Right atrium auricular region (tissue), 2 donors: ENCODE data around the gene SCGB1D4. TPM values are rescaled to one million over a fixed set of nuclear protein-coding genes. Genes with fewer than 3 reads are reported as not detected.
"Not testable (repeated sequence)": the region's sequence is repeated elsewhere in the genome, so short reads cannot be mapped to it uniquely, and the experiment has no call there.

ENCODE experiments used
- DNase-seq: peaks from one replicate; pipeline ENCODE4 v3.0.0-alpha.2; 2019; ENCODE audit warnings: low spot score
- H3K27ac ChIP-seq, 2 donors: fragments of 200-600 bp; sonication (generic); 1 replicate in 1 of 2; 2 replicates in 1 of 2; pipeline ENCODE4 v1.5.1; 2016 to 2019
- H3K27me3 ChIP-seq, 2 donors: fragments of 200-600 bp; sonication (generic); one replicate each; pipeline versions ENCODE4 v1.5.1 to v1.6.0; 2017 to 2019
- H3K36me3 ChIP-seq: fragments of 200-600 bp; sonication (generic); one replicate; pipeline ENCODE4 v1.5.1; 2016
- H3K4me1 ChIP-seq, 2 donors: fragments of 200-600 bp; sonication (generic); one replicate each; pipeline versions ENCODE4 v1.5.1 to v1.6.0; 2017 to 2019
- H3K4me3 ChIP-seq, 2 donors: fragments of 200-600 bp; sonication (generic); 1 replicate in 1 of 2; 2 replicates in 1 of 2; pipeline ENCODE4 v1.5.1; 2017 to 2019; ENCODE audit warnings: mild to moderate bottlenecking in 1 of 2, moderate library complexity in 1 of 2
- H3K9me3 ChIP-seq, 2 donors: fragments of 200-600 bp; sonication (generic); one replicate each; pipeline ENCODE4 v1.5.1; 2019
- total RNA-seq, 2 donors: library from RNA; depleted of rRNA; stranded (reverse); fragments of >200 nt; gene quantifications; one replicate each; pipeline ENCODE4 v1.1.0, GENCODE V29; 2016
- TF ChIP-seq, protein P1 (sequence below), 2 donors: fragments of 200-600 bp; sonication (generic); IDR thresholded peaks; one replicate each; pipeline ENCODE4 v1.5.1; 2019; ENCODE audit warnings: antibody characterized with exemption in 2 of 2

The SCGB1D4 gene, protein sequence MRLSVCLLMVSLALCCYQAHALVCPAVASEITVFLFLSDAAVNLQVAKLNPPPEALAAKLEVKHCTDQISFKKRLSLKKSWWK
- total RNA-seq: not detected

DNA sequence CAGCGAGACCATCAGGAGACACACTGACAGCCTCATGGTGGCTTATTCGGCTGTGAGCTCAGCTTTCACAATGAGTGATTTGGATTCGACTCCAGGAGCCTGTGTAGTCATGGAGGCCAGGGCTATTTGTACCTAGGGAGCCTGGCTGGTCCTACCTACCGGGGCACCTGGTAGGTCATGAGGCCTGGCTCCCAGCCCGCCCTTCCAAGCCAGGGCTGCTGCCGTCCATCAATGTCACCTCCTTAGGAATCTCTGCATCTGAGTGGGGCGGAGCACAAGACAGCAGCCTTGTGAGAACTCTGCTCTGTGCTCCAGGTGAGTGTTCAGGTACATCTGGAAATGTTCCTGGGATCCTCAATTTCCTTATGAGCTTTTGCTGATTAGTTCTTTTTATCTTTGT is at the start of gene SCGB1D4:
TSS of gene SCGB1D4 (minus strand) at position 101 of the 400 bp plus-strand sequence. CDS start at position 36, 65 bp downstream.
- TF ChIP-seq, protein P1, sequence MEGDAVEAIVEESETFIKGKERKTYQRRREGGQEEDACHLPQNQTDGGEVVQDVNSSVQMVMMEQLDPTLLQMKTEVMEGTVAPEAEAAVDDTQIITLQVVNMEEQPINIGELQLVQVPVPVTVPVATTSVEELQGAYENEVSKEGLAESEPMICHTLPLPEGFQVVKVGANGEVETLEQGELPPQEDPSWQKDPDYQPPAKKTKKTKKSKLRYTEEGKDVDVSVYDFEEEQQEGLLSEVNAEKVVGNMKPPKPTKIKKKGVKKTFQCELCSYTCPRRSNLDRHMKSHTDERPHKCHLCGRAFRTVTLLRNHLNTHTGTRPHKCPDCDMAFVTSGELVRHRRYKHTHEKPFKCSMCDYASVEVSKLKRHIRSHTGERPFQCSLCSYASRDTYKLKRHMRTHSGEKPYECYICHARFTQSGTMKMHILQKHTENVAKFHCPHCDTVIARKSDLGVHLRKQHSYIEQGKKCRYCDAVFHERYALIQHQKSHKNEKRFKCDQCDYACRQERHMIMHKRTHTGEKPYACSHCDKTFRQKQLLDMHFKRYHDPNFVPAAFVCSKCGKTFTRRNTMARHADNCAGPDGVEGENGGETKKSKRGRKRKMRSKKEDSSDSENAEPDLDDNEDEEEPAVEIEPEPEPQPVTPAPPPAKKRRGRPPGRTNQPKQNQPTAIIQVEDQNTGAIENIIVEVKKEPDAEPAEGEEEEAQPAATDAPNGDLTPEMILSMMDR (IDR thresholded peaks at IDR 0.05): no peak
- DNase-seq: no peak
- no peaks in the 10 kb centered on the region for H3K27me3 ChIP-seq
- H3K4me3 ChIP-seq: no peak within 1 kb of the TSS
- H3K4me1 ChIP-seq: no peaks in the 10 kb centered on the region
- H3K9me3 ChIP-seq: no peaks in the 10 kb centered on the region
- H3K36me3 ChIP-seq: no peaks in the 10 kb centered on the region
- H3K27ac ChIP-seq: no peak within 1 kb of the TSS

DNA sequence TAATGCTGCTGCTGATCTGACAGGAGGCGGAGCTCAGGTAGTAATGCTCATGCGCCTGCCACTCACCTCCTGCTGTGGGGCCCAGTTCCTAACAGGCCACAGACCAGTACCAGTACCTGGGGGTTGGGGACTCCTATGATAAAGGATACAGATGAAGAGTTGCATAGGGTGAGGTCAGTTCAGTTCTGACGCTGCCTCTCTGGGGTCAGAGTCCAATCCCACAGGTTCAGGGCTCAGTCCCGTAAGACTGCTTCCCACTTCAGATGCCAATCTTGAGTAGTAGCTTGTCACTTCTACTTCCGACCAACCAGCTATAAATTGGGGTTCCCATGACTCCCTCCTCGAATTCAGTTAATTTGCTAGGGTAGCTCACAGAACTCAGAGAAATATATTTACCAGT is 47.0 kb upstream of the SCGB1D4 start:
- no peaks in the 10 kb centered on the region for H3K4me1 ChIP-seq
- H3K4me3 ChIP-seq: no peak overlapping the region
- TF ChIP-seq, protein P1 (IDR thresholded peaks at IDR 0.05): no peak
- H3K27me3 ChIP-seq: no peaks in the 10 kb centered on the region
- H3K9me3 ChIP-seq: no peaks in the 10 kb centered on the region
- no peak overlapping the region for H3K27ac ChIP-seq
- DNase-seq: no peak
- H3K36me3 ChIP-seq: no peaks in the 10 kb centered on the region

DNA sequence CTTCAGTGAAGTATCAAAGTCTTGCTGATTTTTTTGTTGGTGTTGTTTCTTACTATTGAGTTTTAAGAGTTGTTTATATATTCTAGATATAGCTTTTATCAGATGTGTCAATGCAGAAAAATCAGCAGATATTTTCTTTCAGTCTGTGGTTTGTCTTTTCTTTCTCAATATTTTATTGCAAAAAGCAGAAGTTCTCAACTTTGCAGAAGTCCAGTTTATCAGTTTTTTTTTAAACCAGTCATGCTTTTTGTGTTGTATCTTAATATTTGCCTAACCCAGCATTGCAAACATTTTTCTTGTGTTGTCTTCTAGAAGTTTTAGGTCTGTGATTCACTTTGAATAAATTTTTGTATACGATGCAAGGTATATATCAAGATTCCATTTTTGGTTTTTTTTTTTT is 45.3 kb upstream of the SCGB1D4 start:
- H3K27me3 ChIP-seq: no peaks in the 10 kb centered on the region
- TF ChIP-seq, protein P1 (IDR thresholded peaks at IDR 0.05): no peak
- no peaks in the 10 kb centered on the region for H3K9me3 ChIP-seq
- no peak overlapping the region for H3K4me3 ChIP-seq
- no peak overlapping the region for H3K27ac ChIP-seq
- H3K36me3 ChIP-seq: no peaks in the 10 kb centered on the region
- H3K4me1 ChIP-seq: peaks cover 0 to 7% of the 10 kb centered on the region in 2 donors
- no peak for DNase-seq

DNA sequence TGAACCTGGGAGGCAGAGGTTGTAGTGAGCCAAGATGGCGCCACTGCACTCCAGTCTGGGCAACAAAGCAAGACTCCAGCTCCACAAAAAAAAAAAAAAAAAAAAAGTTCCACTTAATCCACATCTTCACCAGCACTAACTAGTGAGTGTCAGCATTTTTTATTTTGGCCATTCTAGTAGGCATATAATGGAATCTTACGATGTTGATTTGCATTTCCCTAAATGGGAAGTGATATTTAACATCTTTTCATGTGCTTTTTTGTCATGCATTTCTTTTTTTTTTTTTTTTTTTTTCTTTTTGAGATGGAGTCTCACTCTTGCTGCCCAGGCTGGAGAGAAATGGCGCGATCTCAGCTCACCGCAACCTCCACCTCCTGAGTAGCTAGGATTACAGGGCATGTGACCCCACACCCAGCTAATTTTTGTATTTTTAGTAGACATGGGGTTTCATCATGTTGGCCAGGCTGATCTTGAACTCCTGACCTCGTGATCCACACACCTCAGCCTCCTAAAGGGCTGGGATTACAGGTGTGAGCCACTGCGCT is 44.8 kb upstream of the SCGB1D4 start:
- not testable (repeated sequence) for H3K27me3 ChIP-seq, H3K36me3 ChIP-seq, H3K27ac ChIP-seq, H3K9me3 ChIP-seq, H3K4me1 ChIP-seq, H3K4me3 ChIP-seq, DNase-seq

DNA sequence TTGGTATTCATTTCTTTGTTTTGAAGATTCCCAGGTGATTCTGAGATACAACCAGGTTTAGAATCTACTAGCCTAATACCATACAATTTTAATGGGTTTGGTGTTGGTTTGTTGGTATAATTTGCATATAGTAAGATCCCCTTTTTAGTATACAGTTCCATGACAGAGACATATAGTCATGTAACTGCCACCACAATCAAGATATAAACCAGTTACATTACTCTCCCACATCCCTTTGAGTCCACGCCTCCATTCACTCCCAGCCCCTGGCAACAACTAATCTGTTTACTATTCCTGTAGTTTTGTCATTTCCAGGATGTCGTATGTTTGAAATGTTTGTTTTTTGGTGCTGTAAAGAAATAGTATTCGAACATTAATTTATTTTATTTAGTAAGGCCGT is 42.7 kb upstream of the SCGB1D4 start:
- H3K4me1 ChIP-seq: peaks cover 0 to 19% of the 10 kb centered on the region in 2 donors
- H3K36me3 ChIP-seq: no peaks in the 10 kb centered on the region
- H3K4me3 ChIP-seq: no peak overlapping the region
- H3K27me3 ChIP-seq: no peaks in the 10 kb centered on the region
- no peak for DNase-seq
- H3K9me3 ChIP-seq: no peaks in the 10 kb centered on the region
- TF ChIP-seq, protein P1 (IDR thresholded peaks at IDR 0.05): no peak
- H3K27ac ChIP-seq: no peak overlapping the region

DNA sequence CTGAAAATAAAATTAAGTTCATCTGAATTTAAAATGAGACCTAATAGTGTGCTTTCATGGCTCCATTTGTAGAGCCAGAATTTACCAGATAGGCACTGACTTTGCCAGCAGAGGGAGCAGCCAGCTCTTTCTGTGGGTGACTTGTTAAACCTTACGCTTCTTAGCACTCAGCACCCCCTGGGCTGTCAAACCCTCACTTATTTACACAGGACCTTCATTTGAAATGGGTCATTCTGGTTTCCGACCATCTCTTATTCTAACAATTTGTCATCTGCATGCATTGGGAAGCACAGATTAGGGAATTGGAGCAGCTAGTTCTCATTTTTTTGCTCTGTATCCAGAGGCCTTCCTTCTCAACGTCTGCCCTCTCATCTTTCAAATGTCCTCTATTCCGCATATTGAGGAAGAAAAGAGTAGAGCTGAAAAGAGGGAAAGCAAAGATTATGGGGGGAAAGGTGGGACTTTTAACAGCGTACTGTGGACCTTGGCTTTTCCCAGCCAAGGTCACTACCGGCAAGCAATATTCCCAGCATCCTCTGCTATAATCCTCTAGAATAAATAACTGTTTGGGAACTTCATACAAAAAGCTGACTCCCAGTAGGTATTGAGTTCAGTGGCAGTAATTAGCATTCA is 41.5 kb upstream of the SCGB1D4 start:
- DNase-seq: peak; percentile 64
- Histone ChIP-seq H3K27me3 (no peaks in the 10 kb centered on the region), H3K36me3 (no peaks in the 10 kb centered on the region), H3K9me3 (no peaks in the 10 kb centered on the region), H3K27ac (no peak overlapping the region), H3K4me1 (peaks cover 0 to 19% of the 10 kb centered on the region in 2 donors), H3K4me3 (no peak overlapping the region)
- TF ChIP-seq, protein P1 (IDR thresholded peaks at IDR 0.05): peak; percentile 40 to 76
